Parathyroid adenoma (tissue), 2 donors: ENCODE measurements around the gene NLRP9.

Experiments
- H2AFZ ChIP-seq: fragments of 300-600 bp; sonication (generic); one replicate; pipeline ENCODE4 v1.7.0; 2017; ENCODE audit warnings: antibody characterized with exemption, mild to moderate bottlenecking
- H3K27ac ChIP-seq: fragments of 300-600 bp; sonication (generic); one replicate; pipeline ENCODE4 v1.7.0; 2017
- H3K27me3 ChIP-seq: fragments of 300-600 bp; sonication (generic); one replicate; pipeline ENCODE4 v1.7.0; 2017; ENCODE audit warnings: low read length; ENCODE audit not compliant: control insufficient read depth, insufficient read depth
- H3K36me3 ChIP-seq: fragments of 300-600 bp; sonication (generic); one replicate; pipeline ENCODE4 v1.7.0; 2017; ENCODE audit warnings: low read length; ENCODE audit not compliant: control insufficient read depth, insufficient read depth
- H3K4me1 ChIP-seq: fragments of 300-600 bp; sonication (generic); one replicate; pipeline ENCODE4 v1.7.0; 2017; ENCODE audit warnings: control low read depth
- H3K4me2 ChIP-seq: fragments of 300-600 bp; sonication (generic); one replicate; pipeline ENCODE4 v1.7.0; 2017; ENCODE audit warnings: low read length
- H3K4me3 ChIP-seq: fragments of 300-600 bp; sonication (generic); one replicate; pipeline ENCODE4 v1.7.0; 2017; ENCODE audit warnings: low read depth, low read length
- H3K79me2 ChIP-seq: fragments of 300-600 bp; sonication (generic); one replicate; pipeline ENCODE4 v1.7.0; 2017; ENCODE audit warnings: control low read depth
- H3K9ac ChIP-seq: fragments of 300-600 bp; sonication (generic); one replicate; pipeline ENCODE4 v1.7.0; 2017; ENCODE audit warnings: mild to moderate bottlenecking
- H3K9me3 ChIP-seq: fragments of 300-600 bp; sonication (generic); one replicate; pipeline ENCODE4 v1.7.0; 2017; ENCODE audit warnings: low read length; ENCODE audit not compliant: control insufficient read depth
- CTCF ChIP-seq: fragments of 300-600 bp; sonication (generic); IDR thresholded peaks from one replicate; pipeline ENCODE4 v1.7.0; 2017; ENCODE audit warnings: antibody characterized with exemption, mild to moderate bottlenecking
- donor health status: primary hyperparathyroidism.

The NLRP9 gene

DNA sequence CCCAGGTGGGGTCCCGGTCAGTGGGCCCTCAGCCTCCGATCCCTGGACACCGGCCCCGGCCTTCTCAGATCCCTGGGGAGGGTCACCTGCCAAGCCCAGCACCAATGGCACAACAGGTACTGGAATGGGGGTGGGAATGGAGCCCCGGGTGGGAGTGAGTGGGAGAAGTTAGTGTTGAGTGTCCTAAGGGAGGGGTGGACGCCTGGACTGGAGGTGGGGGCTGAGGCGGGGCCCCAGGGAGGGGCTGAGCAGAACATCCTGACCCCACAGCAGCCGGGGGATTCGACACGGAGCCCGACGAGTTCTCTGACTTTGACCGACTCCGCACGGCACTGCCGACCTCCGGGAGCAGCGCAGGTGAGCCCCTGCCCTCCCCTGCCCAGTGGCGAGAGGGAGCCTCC is 45.5 kb downstream of the NLRP9 start:
- Histone ChIP-seq H2AFZ (no peak overlapping the region), H3K27me3 (no peaks in the 10 kb centered on the region), H3K79me2 (peaks cover 10% of the 10 kb centered on the region), H3K9ac (no peak overlapping the region), H3K4me2 (no peak overlapping the region), H3K9me3 (no peaks in the 10 kb centered on the region), H3K4me1 (peaks cover 6% of the 10 kb centered on the region), H3K27ac (no peak overlapping the region), H3K36me3 (no peaks in the 10 kb centered on the region), H3K4me3 (no peak overlapping the region)
- no peak for TF ChIP-seq CTCF

DNA sequence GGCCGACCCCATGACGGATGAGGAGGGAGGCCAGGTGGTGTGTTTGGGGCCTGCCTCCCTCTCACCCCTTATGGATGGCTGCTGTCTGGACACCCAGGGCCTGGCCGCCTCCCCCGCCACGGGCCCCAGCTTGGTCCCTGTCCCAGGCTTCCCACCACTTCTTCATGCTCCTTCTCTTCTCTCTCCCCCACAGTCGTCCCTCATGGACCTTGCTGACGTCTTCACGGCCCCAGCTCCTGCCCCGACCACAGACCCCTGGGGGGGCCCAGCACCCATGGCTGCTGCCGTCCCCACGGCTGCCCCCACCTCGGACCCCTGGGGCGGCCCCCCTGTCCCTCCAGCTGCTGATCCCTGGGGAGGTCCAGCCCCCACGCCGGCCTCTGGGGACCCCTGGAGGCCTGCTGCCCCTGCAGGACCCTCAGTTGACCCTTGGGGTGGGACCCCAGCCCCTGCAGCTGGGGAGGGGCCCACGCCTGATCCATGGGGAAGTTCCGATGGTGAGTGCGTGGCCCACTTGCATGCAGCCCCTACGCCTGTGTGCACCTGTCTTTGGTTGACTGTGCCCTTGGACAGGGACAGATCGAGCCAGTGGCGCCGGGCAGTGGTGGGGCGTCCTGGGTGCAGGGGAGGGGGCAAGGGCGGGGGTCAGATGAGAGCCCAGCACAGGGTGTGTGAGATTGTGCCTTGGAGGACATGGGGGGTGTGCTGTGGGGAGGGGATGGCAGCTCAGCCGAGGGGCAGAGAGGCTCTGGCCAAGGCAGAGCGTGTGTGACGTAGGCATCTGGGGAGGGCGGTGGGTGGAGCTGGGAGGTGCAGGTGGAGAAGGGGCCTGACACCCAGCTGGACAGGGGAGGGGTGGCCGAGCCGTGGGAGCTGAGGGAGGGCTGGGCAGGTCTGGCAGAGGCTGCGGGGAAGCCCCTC is 46.4 kb downstream of the NLRP9 start:
- H3K9ac ChIP-seq: no peak overlapping the region
- no peaks in the 10 kb centered on the region for H3K36me3 ChIP-seq

GRCh38 chr19:55690769-55691545 is 47.2 kb downstream of the NLRP9 start:
- TF ChIP-seq CTCF: no peak
- Histone ChIP-seq H3K4me2 (no peak overlapping the region), H3K9ac (no peak overlapping the region), H3K9me3 (no peaks in the 10 kb centered on the region), H3K36me3 (no peaks in the 10 kb centered on the region), H3K4me3 (no peak overlapping the region), H3K79me2 (peaks cover 19% of the 10 kb centered on the region), H3K27ac (no peak overlapping the region), H2AFZ (no peak overlapping the region), H3K4me1 (peaks cover 10% of the 10 kb centered on the region), H3K27me3 (no peaks in the 10 kb centered on the region)

More for the DNA sequence above, 46.4 kb downstream of the NLRP9 start:
- no peak overlapping the region for H2AFZ ChIP-seq
- no peaks in the 10 kb centered on the region for H3K9me3 ChIP-seq
- H3K4me2 ChIP-seq: no peak overlapping the region
- H3K79me2 ChIP-seq: peaks cover 13% of the 10 kb centered on the region
- no peaks in the 10 kb centered on the region for H3K27me3 ChIP-seq
- H3K4me1 ChIP-seq: peaks cover 10% of the 10 kb centered on the region
- no peak for TF ChIP-seq CTCF
- H3K27ac ChIP-seq: no peak overlapping the region
- H3K4me3 ChIP-seq: no peak overlapping the region

DNA sequence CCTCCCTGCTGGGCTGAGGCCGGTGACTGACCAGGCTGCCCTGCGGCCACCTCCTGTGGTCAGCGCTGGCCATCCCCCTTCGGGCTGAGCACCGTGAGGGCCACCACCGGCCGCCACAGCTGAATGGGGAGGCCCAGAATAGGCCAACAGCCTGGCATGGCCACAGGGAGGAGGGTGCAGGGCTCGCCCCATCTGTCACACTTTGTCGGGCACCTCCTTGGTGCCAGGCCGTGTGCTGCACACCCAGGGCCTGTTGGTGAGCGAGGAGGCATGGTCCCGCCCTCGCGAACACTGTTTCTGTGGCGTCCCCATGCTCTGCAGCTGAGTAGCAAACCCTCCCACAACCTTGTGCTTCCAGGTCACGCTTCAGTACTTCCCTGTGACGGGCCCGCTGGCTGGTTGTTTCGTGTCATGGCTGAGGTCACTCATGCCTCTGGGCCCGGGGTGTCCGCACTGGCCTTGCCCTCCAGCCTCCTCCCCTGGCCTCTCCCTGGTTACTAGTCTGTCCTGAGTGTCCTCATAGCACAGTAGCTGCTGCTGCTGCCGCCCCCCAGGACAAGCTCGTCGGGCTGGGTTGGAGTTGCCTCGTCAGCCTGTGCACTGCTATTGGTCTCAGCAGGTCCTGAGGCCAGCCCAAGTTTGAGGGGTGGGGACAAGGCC is 48.0 kb downstream of the NLRP9 start:
- no peak for TF ChIP-seq CTCF
- no peaks in the 10 kb centered on the region for H3K27me3 ChIP-seq
- H3K27ac ChIP-seq: no peak overlapping the region
- no peaks in the 10 kb centered on the region for H3K36me3 ChIP-seq
- H3K9me3 ChIP-seq: no peaks in the 10 kb centered on the region
- no peak overlapping the region for H3K4me2 ChIP-seq
- peaks cover 26% of the 10 kb centered on the region for H3K79me2 ChIP-seq
- no peak overlapping the region for H2AFZ ChIP-seq
- H3K9ac ChIP-seq: no peak overlapping the region
- peaks cover 10% of the 10 kb centered on the region for H3K4me1 ChIP-seq
- no peak overlapping the region for H3K4me3 ChIP-seq
